HepG2 (cell line): ENCODE results near the gene GFOD1. TPM values are rescaled to one million over a fixed set of nuclear protein-coding genes. Genes with fewer than 3 reads are reported as not detected.
A peak's percentile ranks its signal among the peaks of the same experiment; 100 is the strongest.

Source experiments
- ATF1 ChIP-seq: IDR thresholded peaks from 2 replicates; pipeline ENCODE4 v1.6.1; 2016; ENCODE audit warnings: mild to moderate bottlenecking, control low read depth
- CEBPB ChIP-seq: IDR thresholded peaks from 2 replicates; pipeline ENCODE4 v1.6.1; 2011; ENCODE audit warnings: low read depth, low read length, improper control_type of control experiment, borderline replicate concordance
- KDM1A ChIP-seq: IDR thresholded peaks from 2 replicates; pipeline ENCODE4 v1.6.1; 2016; ENCODE audit warnings: missing compliant biosample characterization
- PAWR ChIP-seq: sonication (generic); formaldehyde crosslinking; IDR thresholded peaks from 2 replicates; pipeline ENCODE4 v1.4.0; 2020; ENCODE audit warnings: missing genetic modification reagents, mild to moderate bottlenecking, borderline replicate concordance
- SOX6 ChIP-seq, 2 experiments: fragments of 450-650 bp in 1 of 2; sonication (generic) in 1 of 2; formaldehyde crosslinking in 1 of 2; IDR thresholded peaks; 2 replicates each; pipeline versions ENCODE4 v1.4.0 to v1.6.1; 2017 to 2020; ENCODE audit warnings: antibody characterized with exemption in 1 of 2, mild to moderate bottlenecking in 1 of 2, missing genetic modification reagents in 1 of 2
- TEAD3 ChIP-seq: optimal IDR thresholded peaks from 2 replicates; pipeline ENCODE3; 2016; ENCODE audit warnings: borderline replicate concordance
- ZNF430 ChIP-seq: sonication (generic); formaldehyde crosslinking; IDR thresholded peaks from 2 replicates; pipeline ENCODE4 v1.9.0; 2021; ENCODE audit warnings: mild to moderate bottlenecking, missing genetic modification reagents
- ZNF431 ChIP-seq: sonication (generic); formaldehyde crosslinking; IDR thresholded peaks from 2 replicates; pipeline ENCODE4 v1.9.0; 2022; ENCODE audit warnings: missing genetic modification reagents, low read depth, mild to moderate bottlenecking, borderline replicate concordance
- ZNF446 ChIP-seq: sonication (generic); formaldehyde crosslinking; IDR thresholded peaks from 2 replicates; pipeline ENCODE4 v1.5.0; 2020; ENCODE audit warnings: mild to moderate bottlenecking, missing genetic modification reagents
- ZNF552 ChIP-seq: sonication (generic); formaldehyde crosslinking; IDR thresholded peaks from 2 replicates; pipeline ENCODE4 v1.9.0; 2022; ENCODE audit warnings: missing genetic modification reagents, mild to moderate bottlenecking, borderline replicate concordance
- ZNF746 ChIP-seq: sonication (generic); formaldehyde crosslinking; IDR thresholded peaks from 2 replicates; pipeline ENCODE4 v1.8.0; 2022; ENCODE audit warnings: mild to moderate bottlenecking, missing genetic modification reagents
- polyA plus RNA-seq, 8 experiments: library from polyadenylated mRNA; depleted of rRNA in 3 of 8; stranded (reverse) in 7 of 8; unstranded in 1 of 8; fragments of >200 nt; fragmentation: Illumina TruSeq in 4 of 8; extraction: Trizol in 4 of 8; gene quantifications; 2 replicates each; pipeline versions ENCODE4 v1.2.1 to v1.2.3, GENCODE V29; 2011 to 2016; ENCODE audit warnings: low read depth in 4 of 8, missing spikeins in 1 of 8, mixed read lengths in 1 of 8; ENCODE audit not compliant: insufficient read depth in 1 of 8
- total RNA-seq, 5 experiments: library from RNA; depleted of rRNA; stranded (reverse); fragments of >200 nt; fragmentation: Illumina TruSeq; extraction: Trizol; gene quantifications; 2 replicates each; pipeline ENCODE4 v1.2.3, GENCODE V29; 2016; ENCODE audit warnings: low read depth in 1 of 5
- TF ChIP-seq, protein P1 (sequence below): IDR thresholded peaks from 2 replicates; pipeline ENCODE4 v1.4.0; 2020; ENCODE audit warnings: mild to moderate bottlenecking, missing genetic modification reagents
- TF ChIP-seq, protein P2 (sequence below): sonication (generic); formaldehyde crosslinking; IDR thresholded peaks from 2 replicates; pipeline ENCODE4 v1.4.0; 2020; ENCODE audit warnings: mild to moderate bottlenecking, missing genetic modification reagents
- TF ChIP-seq, protein P3 (sequence below): sonication (generic); formaldehyde crosslinking; IDR thresholded peaks from 2 replicates; pipeline ENCODE4 v1.5.1; 2020; ENCODE audit warnings: mild to moderate bottlenecking, missing genetic modification reagents, borderline replicate concordance
- TF ChIP-seq, protein P4 (sequence below): sonication (generic); formaldehyde crosslinking; conservative IDR thresholded peaks from 2 replicates; pipeline ENCODE4 v1.4.0; 2020; ENCODE audit warnings: missing genetic modification reagents

GFOD1 gene
- total and polyA plus RNA-seq, 2 of the 13 experiments (the other 11 are each of a cell fraction or from before 2014, with no cell fraction given), result 1.9 to 6.4 TPM

DNA sequence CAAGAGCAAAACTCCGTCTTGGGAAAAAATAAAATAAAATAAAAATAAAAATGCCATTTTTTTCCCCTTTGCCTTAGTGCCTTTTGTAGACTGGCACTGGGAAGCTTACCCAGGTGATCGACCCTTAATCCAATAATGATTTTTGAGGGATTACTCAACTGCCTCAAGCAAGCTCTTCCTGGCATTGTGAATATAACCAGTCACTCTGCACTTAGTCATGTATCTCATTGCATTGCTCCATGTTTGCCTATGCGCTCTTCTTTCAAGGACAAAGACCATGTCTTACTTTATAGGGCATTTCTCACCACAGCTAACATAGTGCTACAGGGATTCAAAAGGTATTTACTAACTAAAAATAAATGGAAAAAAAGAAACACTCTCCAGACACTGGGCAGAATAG, 13.0 kb downstream of the GFOD1 start (continued):
- TF ChIP-seq, protein P1, sequence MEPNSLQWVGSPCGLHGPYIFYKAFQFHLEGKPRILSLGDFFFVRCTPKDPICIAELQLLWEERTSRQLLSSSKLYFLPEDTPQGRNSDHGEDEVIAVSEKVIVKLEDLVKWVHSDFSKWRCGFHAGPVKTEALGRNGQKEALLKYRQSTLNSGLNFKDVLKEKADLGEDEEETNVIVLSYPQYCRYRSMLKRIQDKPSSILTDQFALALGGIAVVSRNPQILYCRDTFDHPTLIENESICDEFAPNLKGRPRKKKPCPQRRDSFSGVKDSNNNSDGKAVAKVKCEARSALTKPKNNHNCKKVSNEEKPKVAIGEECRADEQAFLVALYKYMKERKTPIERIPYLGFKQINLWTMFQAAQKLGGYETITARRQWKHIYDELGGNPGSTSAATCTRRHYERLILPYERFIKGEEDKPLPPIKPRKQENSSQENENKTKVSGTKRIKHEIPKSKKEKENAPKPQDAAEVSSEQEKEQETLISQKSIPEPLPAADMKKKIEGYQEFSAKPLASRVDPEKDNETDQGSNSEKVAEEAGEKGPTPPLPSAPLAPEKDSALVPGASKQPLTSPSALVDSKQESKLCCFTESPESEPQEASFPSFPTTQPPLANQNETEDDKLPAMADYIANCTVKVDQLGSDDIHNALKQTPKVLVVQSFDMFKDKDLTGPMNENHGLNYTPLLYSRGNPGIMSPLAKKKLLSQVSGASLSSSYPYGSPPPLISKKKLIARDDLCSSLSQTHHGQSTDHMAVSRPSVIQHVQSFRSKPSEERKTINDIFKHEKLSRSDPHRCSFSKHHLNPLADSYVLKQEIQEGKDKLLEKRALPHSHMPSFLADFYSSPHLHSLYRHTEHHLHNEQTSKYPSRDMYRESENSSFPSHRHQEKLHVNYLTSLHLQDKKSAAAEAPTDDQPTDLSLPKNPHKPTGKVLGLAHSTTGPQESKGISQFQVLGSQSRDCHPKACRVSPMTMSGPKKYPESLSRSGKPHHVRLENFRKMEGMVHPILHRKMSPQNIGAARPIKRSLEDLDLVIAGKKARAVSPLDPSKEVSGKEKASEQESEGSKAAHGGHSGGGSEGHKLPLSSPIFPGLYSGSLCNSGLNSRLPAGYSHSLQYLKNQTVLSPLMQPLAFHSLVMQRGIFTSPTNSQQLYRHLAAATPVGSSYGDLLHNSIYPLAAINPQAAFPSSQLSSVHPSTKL (CRISPR knock-in tag), result peak; percentile 63
- TF ChIP-seq, protein P2, sequence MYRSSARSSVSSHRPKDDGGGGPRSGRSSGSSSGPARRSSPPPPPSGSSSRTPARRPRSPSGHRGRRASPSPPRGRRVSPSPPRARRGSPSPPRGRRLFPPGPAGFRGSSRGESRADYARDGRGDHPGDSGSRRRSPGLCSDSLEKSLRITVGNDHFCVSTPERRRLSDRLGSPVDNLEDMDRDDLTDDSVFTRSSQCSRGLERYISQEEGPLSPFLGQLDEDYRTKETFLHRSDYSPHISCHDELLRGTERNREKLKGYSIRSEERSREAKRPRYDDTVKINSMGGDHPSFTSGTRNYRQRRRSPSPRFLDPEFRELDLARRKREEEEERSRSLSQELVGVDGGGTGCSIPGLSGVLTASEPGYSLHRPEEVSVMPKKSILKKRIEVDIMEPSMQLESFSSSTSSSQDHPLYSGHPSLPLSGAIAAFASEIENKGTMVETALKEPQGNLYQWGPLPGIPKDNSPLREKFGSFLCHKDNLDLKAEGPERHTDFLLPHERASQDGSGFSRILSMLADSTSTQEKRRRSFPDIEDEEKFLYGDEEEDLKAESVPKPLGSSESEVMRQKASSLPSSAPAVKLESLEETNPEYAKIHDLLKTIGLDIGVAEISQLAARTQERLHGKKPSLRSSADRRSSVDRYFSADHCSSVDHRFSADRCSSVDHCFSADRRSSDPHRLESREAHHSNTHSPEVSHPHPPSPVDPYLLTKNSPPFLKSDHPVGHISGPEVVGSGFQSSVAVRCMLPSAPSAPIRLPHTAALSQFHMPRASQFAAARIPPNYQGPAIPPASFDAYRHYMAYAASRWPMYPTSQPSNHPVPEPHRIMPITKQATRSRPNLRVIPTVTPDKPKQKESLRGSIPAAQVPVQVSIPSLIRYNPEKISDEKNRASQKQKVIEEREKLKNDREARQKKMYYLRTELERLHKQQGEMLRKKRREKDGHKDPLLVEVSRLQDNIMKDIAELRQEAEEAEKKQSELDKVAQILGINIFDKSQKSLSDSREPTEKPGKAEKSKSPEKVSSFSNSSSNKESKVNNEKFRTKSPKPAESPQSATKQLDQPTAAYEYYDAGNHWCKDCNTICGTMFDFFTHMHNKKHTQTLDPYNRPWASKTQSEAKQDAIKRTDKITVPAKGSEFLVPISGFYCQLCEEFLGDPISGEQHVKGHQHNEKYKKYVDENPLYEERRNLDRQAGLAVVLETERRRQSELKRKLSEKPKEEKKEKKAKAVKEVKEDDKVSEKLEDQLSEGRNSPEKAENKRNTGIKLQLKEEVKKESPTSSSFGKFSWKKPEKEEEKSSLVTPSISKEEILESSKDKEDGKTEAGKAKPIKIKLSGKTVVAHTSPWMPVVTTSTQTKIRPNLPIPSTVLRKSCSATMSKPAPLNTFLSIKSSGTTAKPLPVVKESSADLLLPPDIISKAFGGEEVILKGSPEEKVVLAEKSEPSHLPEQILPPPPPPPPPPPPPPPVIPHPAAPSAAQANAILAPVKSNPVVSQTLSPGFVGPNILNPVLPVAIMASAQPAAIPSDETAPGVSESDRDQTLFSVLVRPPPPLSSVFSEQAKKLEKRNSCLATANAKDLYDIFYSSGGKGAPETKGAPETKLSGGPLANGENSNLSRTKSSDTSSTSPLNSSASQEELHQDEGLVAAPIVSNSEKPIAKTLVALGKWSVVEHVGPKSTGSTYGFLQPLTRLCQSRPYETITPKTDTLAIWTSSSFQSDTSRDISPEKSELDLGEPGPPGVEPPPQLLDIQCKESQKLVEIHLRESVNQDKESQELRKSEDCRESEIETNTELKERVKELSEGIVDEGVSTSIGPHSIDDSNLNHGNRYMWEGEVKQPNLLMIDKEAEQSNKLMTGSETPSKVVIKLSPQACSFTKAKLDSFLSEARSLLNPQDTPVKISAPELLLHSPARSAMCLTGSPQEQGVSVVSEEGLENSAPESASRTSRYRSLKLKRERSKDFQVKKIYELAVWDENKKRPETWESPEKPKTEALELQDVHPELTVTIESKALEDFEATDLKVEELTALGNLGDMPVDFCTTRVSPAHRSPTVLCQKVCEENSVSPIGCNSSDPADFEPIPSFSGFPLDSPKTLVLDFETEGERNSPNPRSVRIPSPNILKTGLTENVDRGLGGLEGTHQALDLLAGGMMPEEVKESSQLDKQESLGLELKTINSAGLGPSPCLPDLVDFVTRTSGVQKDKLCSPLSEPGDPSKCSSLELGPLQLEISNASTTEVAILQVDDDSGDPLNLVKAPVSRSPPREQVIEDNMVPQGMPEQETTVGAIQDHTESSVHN (CRISPR knock-in tag), result no peak
- TF ChIP-seq CEBPB, result peak; percentile 60; the same call in 1 of the 2 replicates
- TF ChIP-seq PAWR (CRISPR knock-in tag), result no peak
- TF ChIP-seq, protein P3, sequence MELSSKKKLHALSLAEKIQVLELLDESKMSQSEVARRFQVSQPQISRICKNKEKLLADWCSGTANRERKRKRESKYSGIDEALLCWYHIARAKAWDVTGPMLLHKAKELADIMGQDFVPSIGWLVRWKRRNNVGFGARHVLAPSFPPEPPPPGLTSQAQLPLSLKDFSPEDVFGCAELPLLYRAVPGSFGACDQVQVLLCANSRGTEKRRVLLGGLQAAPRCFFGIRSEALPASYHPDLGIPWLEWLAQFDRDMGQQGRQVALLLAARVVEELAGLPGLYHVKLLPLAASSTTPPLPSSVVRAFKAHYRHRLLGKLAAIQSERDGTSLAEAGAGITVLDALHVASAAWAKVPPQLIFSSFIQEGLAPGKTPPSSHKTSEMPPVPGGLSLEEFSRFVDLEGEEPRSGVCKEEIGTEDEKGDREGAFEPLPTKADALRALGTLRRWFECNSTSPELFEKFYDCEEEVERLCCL, result no peak
- TF ChIP-seq ZNF446 (CRISPR knock-in tag), result no peak
- TF ChIP-seq, protein P4, sequence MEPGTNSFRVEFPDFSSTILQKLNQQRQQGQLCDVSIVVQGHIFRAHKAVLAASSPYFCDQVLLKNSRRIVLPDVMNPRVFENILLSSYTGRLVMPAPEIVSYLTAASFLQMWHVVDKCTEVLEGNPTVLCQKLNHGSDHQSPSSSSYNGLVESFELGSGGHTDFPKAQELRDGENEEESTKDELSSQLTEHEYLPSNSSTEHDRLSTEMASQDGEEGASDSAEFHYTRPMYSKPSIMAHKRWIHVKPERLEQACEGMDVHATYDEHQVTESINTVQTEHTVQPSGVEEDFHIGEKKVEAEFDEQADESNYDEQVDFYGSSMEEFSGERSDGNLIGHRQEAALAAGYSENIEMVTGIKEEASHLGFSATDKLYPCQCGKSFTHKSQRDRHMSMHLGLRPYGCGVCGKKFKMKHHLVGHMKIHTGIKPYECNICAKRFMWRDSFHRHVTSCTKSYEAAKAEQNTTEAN (CRISPR knock-in tag), result no peak
- TF ChIP-seq ZNF746 (CRISPR knock-in tag), result no peak
- TF ChIP-seq ZNF431 (CRISPR knock-in tag), result no peak
- TF ChIP-seq TEAD3 (CRISPR knock-in tag), result no peak
- no peak for TF ChIP-seq ATF1 (CRISPR knock-in tag)
- TF ChIP-seq ZNF430 (CRISPR knock-in tag), result no peak
- no peak for TF ChIP-seq SOX6 (IDR thresholded peaks at IDR 0.05)
- TF ChIP-seq SOX6 (CRISPR knock-in tag; IDR thresholded peaks at IDR 0.05), result 0 out of 2 replicates have a peak, but pooled peaks have one; percentile 29
- TF ChIP-seq ZNF552 (CRISPR knock-in tag), result no peak
- no peak for TF ChIP-seq KDM1A (CRISPR knock-in tag)
